ENCODE results near the gene FAR2. TPM values are rescaled to one million over a fixed set of nuclear protein-coding genes. Genes with fewer than 3 reads are reported as not detected.

FAR2 gene
- total and polyA plus RNA-seq, 2 donors (not counting 1 experiment from before 2014, with no cell fraction given) = 9.2 to 10.2 TPM

DNA sequence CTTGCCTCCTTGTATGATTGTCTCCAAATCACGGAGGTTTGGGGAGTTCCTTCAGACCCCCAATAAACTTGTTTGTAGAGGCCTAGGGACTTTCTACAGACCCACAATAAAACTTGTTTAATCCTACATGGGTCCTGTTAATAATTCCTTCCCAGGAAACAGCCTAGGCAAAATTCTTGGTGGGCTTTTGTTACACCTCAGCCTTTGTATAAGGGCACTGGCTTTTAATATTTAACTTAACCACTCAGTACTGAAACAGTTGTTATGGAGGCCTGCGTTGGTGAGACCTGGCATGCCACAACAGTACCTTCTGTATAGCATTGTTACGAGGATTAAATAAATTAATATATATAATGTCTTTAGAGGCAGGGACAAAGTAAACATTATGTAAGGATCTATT is 32.7 kb upstream of the FAR2 start:
- H3K36me3 ChIP-seq (ENCODE audit: control insufficient read depth, insufficient read depth, low read length) = no peaks in the 10 kb centered on the region
- H3K4me2 ChIP-seq (ENCODE audit: extremely low read depth, insufficient read depth, low read length) = no peak overlapping the region
- no peak overlapping the region for H3K4me3 ChIP-seq (replicated peaks in 1 of 4; ENCODE audit: control extremely low read depth in 1 of 4, insufficient read depth in 1 of 4, low read depth in 3 of 4, low read length in 4 of 4)
- H3K27me3 ChIP-seq (ENCODE audit: control insufficient read depth, insufficient read depth, low read length) = no peaks in the 10 kb centered on the region
- no peak overlapping the region for H2AFZ ChIP-seq (ENCODE audit: low read length)
- no peaks in the 10 kb centered on the region for H3K9me3 ChIP-seq (ENCODE audit: control insufficient read depth, insufficient read depth, low read depth, low read length)
- H3K79me2 ChIP-seq (ENCODE audit: control insufficient read depth, insufficient read depth, low read length) = no peaks in the 10 kb centered on the region
- no peaks in the 10 kb centered on the region for H3K4me1 ChIP-seq (ENCODE audit: control insufficient read depth, extremely low read depth, insufficient read depth, low read length)
- no peak overlapping the region for H3K27ac ChIP-seq (ENCODE audit: insufficient read depth, low read length)
- no peaks in the 10 kb centered on the region for H4K20me1 ChIP-seq (ENCODE audit: control insufficient read depth, extremely low read depth, insufficient read depth, low read length)
- TF ChIP-seq EZH2 (IDR thresholded peaks at IDR 0.05; ENCODE audit: low read length, missing control alignments) = no peak
- TF ChIP-seq, protein P1, sequence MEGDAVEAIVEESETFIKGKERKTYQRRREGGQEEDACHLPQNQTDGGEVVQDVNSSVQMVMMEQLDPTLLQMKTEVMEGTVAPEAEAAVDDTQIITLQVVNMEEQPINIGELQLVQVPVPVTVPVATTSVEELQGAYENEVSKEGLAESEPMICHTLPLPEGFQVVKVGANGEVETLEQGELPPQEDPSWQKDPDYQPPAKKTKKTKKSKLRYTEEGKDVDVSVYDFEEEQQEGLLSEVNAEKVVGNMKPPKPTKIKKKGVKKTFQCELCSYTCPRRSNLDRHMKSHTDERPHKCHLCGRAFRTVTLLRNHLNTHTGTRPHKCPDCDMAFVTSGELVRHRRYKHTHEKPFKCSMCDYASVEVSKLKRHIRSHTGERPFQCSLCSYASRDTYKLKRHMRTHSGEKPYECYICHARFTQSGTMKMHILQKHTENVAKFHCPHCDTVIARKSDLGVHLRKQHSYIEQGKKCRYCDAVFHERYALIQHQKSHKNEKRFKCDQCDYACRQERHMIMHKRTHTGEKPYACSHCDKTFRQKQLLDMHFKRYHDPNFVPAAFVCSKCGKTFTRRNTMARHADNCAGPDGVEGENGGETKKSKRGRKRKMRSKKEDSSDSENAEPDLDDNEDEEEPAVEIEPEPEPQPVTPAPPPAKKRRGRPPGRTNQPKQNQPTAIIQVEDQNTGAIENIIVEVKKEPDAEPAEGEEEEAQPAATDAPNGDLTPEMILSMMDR (conservative IDR thresholded peaks at IDR 0.05 in 1 of 2, IDR thresholded peaks at IDR 0.05 in 1 of 2; ENCODE audit: low read depth in 1 of 2, low read length in 2 of 2) = no peak
- no peak for DNase-seq (ENCODE audit: low read depth in 2 of 2)
- no peak overlapping the region for H3K9ac ChIP-seq (ENCODE audit: insufficient read depth, low read length)

DNA sequence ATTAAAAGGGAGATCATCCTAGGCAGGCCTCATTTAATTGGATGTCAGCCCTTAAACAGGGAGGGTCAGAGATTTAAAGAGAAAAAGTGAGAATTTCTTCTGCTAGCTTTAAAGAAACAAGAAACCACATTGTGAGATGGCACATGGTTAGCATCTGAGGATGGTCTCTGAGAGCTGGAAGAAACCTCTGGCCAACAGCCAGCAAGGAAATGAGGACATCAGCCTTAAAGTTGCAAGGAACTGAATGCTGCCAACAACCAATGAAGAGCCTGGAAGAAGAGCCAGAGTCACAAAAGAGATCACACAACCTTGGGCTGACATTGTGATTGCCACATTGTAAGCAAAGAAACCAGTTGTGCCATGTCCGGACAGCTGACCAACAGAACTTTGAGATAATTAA is 17.5 kb upstream of the FAR2 start:
- peak; percentile 33 to 42 for DNase-seq (ENCODE audit: low read depth in 2 of 2)
- TF ChIP-seq, protein P1 (conservative IDR thresholded peaks at IDR 0.05 in 1 of 2, IDR thresholded peaks at IDR 0.05 in 1 of 2; ENCODE audit: low read depth in 1 of 2, low read length in 2 of 2) = no peak
- no peak for TF ChIP-seq EZH2 (IDR thresholded peaks at IDR 0.05; ENCODE audit: low read length, missing control alignments)
- Histone ChIP-seq H3K27ac (ENCODE audit: insufficient read depth, low read length) (no peak overlapping the region), H3K79me2 (ENCODE audit: control insufficient read depth, insufficient read depth, low read length) (no peaks in the 10 kb centered on the region), H4K20me1 (ENCODE audit: control insufficient read depth, extremely low read depth, insufficient read depth, low read length) (no peaks in the 10 kb centered on the region), H2AFZ (ENCODE audit: low read length) (no peak overlapping the region), H3K27me3 (ENCODE audit: control insufficient read depth, insufficient read depth, low read length) (no peaks in the 10 kb centered on the region), H3K4me1 (ENCODE audit: control insufficient read depth, extremely low read depth, insufficient read depth, low read length) (no peaks in the 10 kb centered on the region), H3K4me2 (ENCODE audit: extremely low read depth, insufficient read depth, low read length) (no peak overlapping the region), H3K4me3 (replicated peaks in 1 of 4; ENCODE audit: control extremely low read depth in 1 of 4, insufficient read depth in 1 of 4, low read depth in 3 of 4, low read length in 4 of 4) (no peak overlapping the region), H3K9me3 (ENCODE audit: control insufficient read depth, insufficient read depth, low read depth, low read length) (no peaks in the 10 kb centered on the region), H3K36me3 (ENCODE audit: control insufficient read depth, insufficient read depth, low read length) (no peaks in the 10 kb centered on the region), H3K9ac (ENCODE audit: insufficient read depth, low read length) (no peak overlapping the region)

DNA sequence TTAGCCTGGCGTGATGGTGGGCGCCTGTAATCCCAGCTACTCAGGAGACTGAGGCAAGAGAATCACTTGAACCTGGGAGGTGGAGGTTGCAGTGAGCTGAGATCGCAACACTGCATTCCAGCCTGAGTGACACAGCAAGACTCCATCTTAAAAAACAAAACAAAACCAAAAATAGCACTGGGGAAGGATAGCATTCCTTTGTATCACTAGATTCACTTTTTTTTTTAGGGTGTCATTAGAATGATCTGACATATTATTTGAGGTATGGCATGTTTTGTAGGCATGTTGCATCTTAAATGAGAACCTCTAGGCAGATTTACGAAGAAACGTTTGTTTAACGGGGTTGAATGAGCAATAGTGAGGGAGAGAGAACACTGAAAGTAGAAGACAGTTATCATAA is 16.8 kb upstream of the FAR2 start:
- Histone ChIP-seq H3K9ac (ENCODE audit: insufficient read depth, low read length) (no peak overlapping the region), H3K9me3 (ENCODE audit: control insufficient read depth, insufficient read depth, low read depth, low read length) (no peaks in the 10 kb centered on the region), H3K4me3 (replicated peaks in 1 of 4; ENCODE audit: control extremely low read depth in 1 of 4, insufficient read depth in 1 of 4, low read depth in 3 of 4, low read length in 4 of 4) (no peak overlapping the region), H3K4me2 (ENCODE audit: extremely low read depth, insufficient read depth, low read length) (no peak overlapping the region), H3K36me3 (ENCODE audit: control insufficient read depth, insufficient read depth, low read length) (no peaks in the 10 kb centered on the region), H3K79me2 (ENCODE audit: control insufficient read depth, insufficient read depth, low read length) (no peaks in the 10 kb centered on the region), H3K27ac (ENCODE audit: insufficient read depth, low read length) (no peak overlapping the region), H3K4me1 (ENCODE audit: control insufficient read depth, extremely low read depth, insufficient read depth, low read length) (no peaks in the 10 kb centered on the region), H3K27me3 (ENCODE audit: control insufficient read depth, insufficient read depth, low read length) (no peaks in the 10 kb centered on the region), H4K20me1 (ENCODE audit: control insufficient read depth, extremely low read depth, insufficient read depth, low read length) (no peaks in the 10 kb centered on the region), H2AFZ (ENCODE audit: low read length) (no peak overlapping the region)
- TF ChIP-seq EZH2 (IDR thresholded peaks at IDR 0.05; ENCODE audit: low read length, missing control alignments) = no peak
- TF ChIP-seq, protein P1 (conservative IDR thresholded peaks at IDR 0.05 in 1 of 2, IDR thresholded peaks at IDR 0.05 in 1 of 2; ENCODE audit: low read depth in 1 of 2, low read length in 2 of 2) = no peak
- DNase-seq (ENCODE audit: low read depth in 2 of 2) = peak in 1 of 2 donors; percentile 37

Measured in fibroblast of lung (primary cell).